ENCODE measurements around the gene DRD1.

DNA sequence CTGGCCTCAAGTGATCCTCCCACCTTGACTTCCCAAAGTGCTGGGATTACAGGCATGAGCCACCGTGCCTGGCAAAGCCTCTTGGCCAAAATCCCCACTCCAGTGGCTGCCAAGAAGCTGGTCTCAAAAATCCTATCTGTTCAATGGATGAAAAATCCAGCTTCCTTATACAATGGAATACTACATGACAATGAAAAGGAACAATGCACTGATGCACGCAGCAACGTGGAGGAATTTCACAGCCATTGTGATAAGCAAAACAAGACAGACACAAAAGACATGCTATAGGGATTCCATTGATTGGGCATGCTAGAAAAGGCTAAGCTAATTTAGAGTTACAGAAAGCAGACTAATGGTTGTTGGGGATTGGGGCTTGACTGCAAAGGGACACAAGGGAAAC is 21.3 kb upstream of the DRD1 start:
- TF ChIP-seq, protein P1, sequence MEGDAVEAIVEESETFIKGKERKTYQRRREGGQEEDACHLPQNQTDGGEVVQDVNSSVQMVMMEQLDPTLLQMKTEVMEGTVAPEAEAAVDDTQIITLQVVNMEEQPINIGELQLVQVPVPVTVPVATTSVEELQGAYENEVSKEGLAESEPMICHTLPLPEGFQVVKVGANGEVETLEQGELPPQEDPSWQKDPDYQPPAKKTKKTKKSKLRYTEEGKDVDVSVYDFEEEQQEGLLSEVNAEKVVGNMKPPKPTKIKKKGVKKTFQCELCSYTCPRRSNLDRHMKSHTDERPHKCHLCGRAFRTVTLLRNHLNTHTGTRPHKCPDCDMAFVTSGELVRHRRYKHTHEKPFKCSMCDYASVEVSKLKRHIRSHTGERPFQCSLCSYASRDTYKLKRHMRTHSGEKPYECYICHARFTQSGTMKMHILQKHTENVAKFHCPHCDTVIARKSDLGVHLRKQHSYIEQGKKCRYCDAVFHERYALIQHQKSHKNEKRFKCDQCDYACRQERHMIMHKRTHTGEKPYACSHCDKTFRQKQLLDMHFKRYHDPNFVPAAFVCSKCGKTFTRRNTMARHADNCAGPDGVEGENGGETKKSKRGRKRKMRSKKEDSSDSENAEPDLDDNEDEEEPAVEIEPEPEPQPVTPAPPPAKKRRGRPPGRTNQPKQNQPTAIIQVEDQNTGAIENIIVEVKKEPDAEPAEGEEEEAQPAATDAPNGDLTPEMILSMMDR (IDR thresholded peaks at IDR 0.05 in 2 of 3, conservative IDR thresholded peaks at IDR 0.05 in 1 of 3; ENCODE audit: borderline replicate concordance in 1 of 3, insufficient read depth in 1 of 3, low read depth in 2 of 3, low read length in 2 of 3): no peak
- TF ChIP-seq POLR2A (IDR thresholded peaks at IDR 0.05; ENCODE audit: borderline replicate concordance, extremely low read depth, insufficient read depth, insufficient read length) (no peak), SP1 (IDR thresholded peaks at IDR 0.05; ENCODE audit: low read depth) (no peak), JUND (IDR thresholded peaks at IDR 0.05) (no peak), FOSL1 (IDR thresholded peaks at IDR 0.05; ENCODE audit: low read depth) (no peak), EZH2 (IDR thresholded peaks at IDR 0.05) (no peak), SIN3A (IDR thresholded peaks at IDR 0.05; ENCODE audit: low read depth) (no peak), ZNF274 (IDR thresholded peaks at IDR 0.05; ENCODE audit: low read depth, low read length) (no peak)
- TF ChIP-seq, protein P2, sequence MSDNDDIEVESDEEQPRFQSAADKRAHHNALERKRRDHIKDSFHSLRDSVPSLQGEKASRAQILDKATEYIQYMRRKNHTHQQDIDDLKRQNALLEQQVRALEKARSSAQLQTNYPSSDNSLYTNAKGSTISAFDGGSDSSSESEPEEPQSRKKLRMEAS (IDR thresholded peaks at IDR 0.05): no peak
- TF ChIP-seq, protein P3, sequence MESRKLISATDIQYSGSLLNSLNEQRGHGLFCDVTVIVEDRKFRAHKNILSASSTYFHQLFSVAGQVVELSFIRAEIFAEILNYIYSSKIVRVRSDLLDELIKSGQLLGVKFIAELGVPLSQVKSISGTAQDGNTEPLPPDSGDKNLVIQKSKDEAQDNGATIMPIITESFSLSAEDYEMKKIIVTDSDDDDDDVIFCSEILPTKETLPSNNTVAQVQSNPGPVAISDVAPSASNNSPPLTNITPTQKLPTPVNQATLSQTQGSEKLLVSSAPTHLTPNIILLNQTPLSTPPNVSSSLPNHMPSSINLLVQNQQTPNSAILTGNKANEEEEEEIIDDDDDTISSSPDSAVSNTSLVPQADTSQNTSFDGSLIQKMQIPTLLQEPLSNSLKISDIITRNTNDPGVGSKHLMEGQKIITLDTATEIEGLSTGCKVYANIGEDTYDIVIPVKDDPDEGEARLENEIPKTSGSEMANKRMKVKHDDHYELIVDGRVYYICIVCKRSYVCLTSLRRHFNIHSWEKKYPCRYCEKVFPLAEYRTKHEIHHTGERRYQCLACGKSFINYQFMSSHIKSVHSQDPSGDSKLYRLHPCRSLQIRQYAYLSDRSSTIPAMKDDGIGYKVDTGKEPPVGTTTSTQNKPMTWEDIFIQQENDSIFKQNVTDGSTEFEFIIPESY (IDR thresholded peaks at IDR 0.05; ENCODE audit: extremely low read depth, insufficient replicate concordance, low read length): no peak

Data from HCT116 (cell line).